Breast epithelium (tissue), 3 donors: ENCODE data around the gene DUSP28.

Experiments used
- POLR2A ChIP-seq: fragments of 450-650 bp; IDR thresholded peaks from one replicate; pipeline ENCODE4 v1.6.1; 2016; ENCODE audit warnings: antibody characterized with exemption, mild to moderate bottlenecking, moderate library complexity
- POLR2AphosphoS5 ChIP-seq, 3 donors: sonication (generic); formaldehyde crosslinking; IDR thresholded peaks; one replicate each; pipeline ENCODE4 v1.6.1; 2017; ENCODE audit warnings: antibody characterized with exemption in 3 of 3
- TF ChIP-seq, protein P1 (sequence below), 3 donors: fragments of 450-650 bp; IDR thresholded peaks; one replicate each; pipeline ENCODE4 v1.5.1; 2016 to 2017; ENCODE audit warnings: antibody characterized with exemption in 3 of 3, mild to moderate bottlenecking in 3 of 3, moderate library complexity in 3 of 3

DNA sequence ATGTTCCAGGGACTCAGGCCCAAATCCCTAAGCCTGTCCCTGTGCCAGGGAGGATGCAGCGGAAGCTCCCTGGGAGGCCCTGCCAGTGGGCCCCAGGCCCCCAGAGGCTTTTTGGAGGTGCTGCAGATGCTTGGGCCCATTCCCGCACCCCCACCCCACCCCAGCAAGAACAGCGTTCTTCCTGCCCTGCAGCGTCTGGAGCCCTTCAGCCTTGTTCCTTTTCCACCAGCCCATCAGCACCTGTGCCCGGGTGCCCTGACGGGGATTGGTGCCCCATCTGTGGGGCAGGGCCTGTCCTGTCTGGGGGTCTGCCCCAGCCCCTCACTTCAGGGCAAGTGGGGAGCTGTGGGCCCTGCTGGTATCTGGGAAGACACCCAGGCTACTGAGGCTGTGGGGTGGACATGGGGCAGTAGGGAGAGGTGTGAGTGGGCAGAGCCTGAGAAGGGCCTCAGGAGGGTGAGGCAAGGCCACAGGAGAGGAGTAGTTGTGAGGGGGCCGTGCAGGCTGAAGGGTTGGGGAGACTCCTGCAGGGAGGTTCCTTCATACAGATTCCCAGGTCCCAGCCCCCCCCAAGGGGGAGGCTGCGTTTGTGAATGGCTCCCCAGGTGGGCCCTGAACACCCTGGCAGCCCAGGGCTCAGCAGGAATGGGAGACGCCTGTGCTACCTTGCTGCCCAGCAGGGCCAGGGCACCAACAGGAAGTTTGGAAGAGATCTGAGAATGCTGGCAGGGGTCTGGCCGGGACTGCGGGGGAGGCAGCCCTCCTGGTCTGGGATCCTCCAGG is 10.6 kb downstream of the DUSP28 start:
- TF ChIP-seq, protein P1, sequence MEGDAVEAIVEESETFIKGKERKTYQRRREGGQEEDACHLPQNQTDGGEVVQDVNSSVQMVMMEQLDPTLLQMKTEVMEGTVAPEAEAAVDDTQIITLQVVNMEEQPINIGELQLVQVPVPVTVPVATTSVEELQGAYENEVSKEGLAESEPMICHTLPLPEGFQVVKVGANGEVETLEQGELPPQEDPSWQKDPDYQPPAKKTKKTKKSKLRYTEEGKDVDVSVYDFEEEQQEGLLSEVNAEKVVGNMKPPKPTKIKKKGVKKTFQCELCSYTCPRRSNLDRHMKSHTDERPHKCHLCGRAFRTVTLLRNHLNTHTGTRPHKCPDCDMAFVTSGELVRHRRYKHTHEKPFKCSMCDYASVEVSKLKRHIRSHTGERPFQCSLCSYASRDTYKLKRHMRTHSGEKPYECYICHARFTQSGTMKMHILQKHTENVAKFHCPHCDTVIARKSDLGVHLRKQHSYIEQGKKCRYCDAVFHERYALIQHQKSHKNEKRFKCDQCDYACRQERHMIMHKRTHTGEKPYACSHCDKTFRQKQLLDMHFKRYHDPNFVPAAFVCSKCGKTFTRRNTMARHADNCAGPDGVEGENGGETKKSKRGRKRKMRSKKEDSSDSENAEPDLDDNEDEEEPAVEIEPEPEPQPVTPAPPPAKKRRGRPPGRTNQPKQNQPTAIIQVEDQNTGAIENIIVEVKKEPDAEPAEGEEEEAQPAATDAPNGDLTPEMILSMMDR (IDR thresholded peaks at IDR 0.05), result no peak
- TF ChIP-seq POLR2AphosphoS5 (IDR thresholded peaks at IDR 0.05) (no peak), POLR2A (no peak)
